Mesothelial cell of epicardium (in vitro differentiated cells): ENCODE data around the gene GSTO1. TPM values are rescaled to one million over a fixed set of nuclear protein-coding genes. Genes with fewer than 3 reads are reported as not detected.

Source experiments
- DNase-seq, 2 experiments: peaks; one replicate each; pipeline ENCODE4 v3.0.0; 2021; ENCODE audit warnings: low spot score in 2 of 2; ENCODE audit not compliant: unreplicated experiment in 2 of 2
- H3K27ac Mint-ChIP-seq: 2 replicates; pipeline ENCODE4 v1.8.0; 2021; ENCODE audit warnings: mixed read lengths
- H3K27me3 Mint-ChIP-seq: 2 replicates; pipeline ENCODE4 v1.8.0; 2021; ENCODE audit warnings: low read depth, mixed read lengths
- H3K36me3 Mint-ChIP-seq: 2 replicates; pipeline ENCODE4 v1.8.0; 2021; ENCODE audit warnings: mixed read lengths
- H3K4me1 Mint-ChIP-seq: 2 replicates; pipeline ENCODE4 v1.8.0; 2021; ENCODE audit warnings: mixed read lengths
- H3K4me3 Mint-ChIP-seq: 2 replicates; pipeline ENCODE4 v1.8.0; 2021; ENCODE audit warnings: mild to moderate bottlenecking, moderate library complexity, mixed read lengths
- H3K9me3 Mint-ChIP-seq: 2 replicates; pipeline ENCODE4 v1.8.0; 2021; ENCODE audit warnings: mixed read lengths
- CTCF ChIP-seq: fragments of 200-600 bp; sonication (generic); IDR thresholded peaks from one replicate; pipeline ENCODE4 v1.5.0; 2021; ENCODE audit warnings: antibody characterized with exemption; ENCODE audit not compliant: unreplicated experiment
- total RNA-seq: library from RNA; stranded (reverse); gene quantifications from 3 replicates; pipeline ENCODE4 v1.2.1, GENCODE V29; 2021

Gene GSTO1
- total RNA-seq, 1 donor from 2014 or later, result 65.2 TPM

GRCh38 chr10:104303594-104304355 is 49.1 kb downstream of the GSTO1 start:
- peaks cover 10% of the 10 kb centered on the region for H3K9me3 Mint-ChIP-seq
- no peak overlapping the region for H3K27ac Mint-ChIP-seq
- TF ChIP-seq CTCF, result no peak
- H3K4me3 Mint-ChIP-seq, result no peak overlapping the region
- H3K36me3 Mint-ChIP-seq, result peaks cover 4% of the 10 kb centered on the region
- no peak for DNase-seq
- peaks cover 32% of the 10 kb centered on the region for H3K4me1 Mint-ChIP-seq
- H3K27me3 Mint-ChIP-seq, result no peaks in the 10 kb centered on the region

- peaks cover 10% of the 10 kb centered on the region for H3K9me3 Mint-ChIP-seq
- no peak for DNase-seq
- no peak overlapping the region for H3K4me3 Mint-ChIP-seq
- TF ChIP-seq CTCF, result no peak
- H3K4me1 Mint-ChIP-seq, result peaks cover 26% of the 10 kb centered on the region
- H3K27me3 Mint-ChIP-seq, result no peaks in the 10 kb centered on the region
- peaks cover 4% of the 10 kb centered on the region for H3K36me3 Mint-ChIP-seq
- no peak overlapping the region for H3K27ac Mint-ChIP-seq
Observed at GRCh38 chr10:104304356-104304745, 49.7 kb downstream of the GSTO1 start.

- no peak for TF ChIP-seq CTCF
- H3K9me3 Mint-ChIP-seq, result peaks cover 10% of the 10 kb centered on the region
- no peak overlapping the region for H3K27ac Mint-ChIP-seq
- no peaks in the 10 kb centered on the region for H3K27me3 Mint-ChIP-seq
- H3K4me1 Mint-ChIP-seq, result peaks cover 21% of the 10 kb centered on the region
- H3K36me3 Mint-ChIP-seq, result peaks cover 4% of the 10 kb centered on the region
- H3K4me3 Mint-ChIP-seq, result no peak overlapping the region
- no peak for DNase-seq
Observed at GRCh38 chr10:104304927-104305326, 50.2 kb downstream of the GSTO1 start.

- H3K9me3 Mint-ChIP-seq, result peaks cover 10% of the 10 kb centered on the region
- no peak for DNase-seq
- no peak overlapping the region for H3K4me3 Mint-ChIP-seq
- no peak overlapping the region for H3K27ac Mint-ChIP-seq
- TF ChIP-seq CTCF, result no peak
- H3K4me1 Mint-ChIP-seq, result peaks cover 8% of the 10 kb centered on the region
- no peaks in the 10 kb centered on the region for H3K27me3 Mint-ChIP-seq
- peaks cover 4% of the 10 kb centered on the region for H3K36me3 Mint-ChIP-seq
Observed at GRCh38 chr10:104306897-104307296, 52.2 kb downstream of the GSTO1 start.

- no peak for TF ChIP-seq CTCF
- H3K4me3 Mint-ChIP-seq, result no peak overlapping the region
- H3K27me3 Mint-ChIP-seq, result no peaks in the 10 kb centered on the region
- H3K36me3 Mint-ChIP-seq, result peaks cover 12% of the 10 kb centered on the region
- no peak for DNase-seq
- peaks cover 10% of the 10 kb centered on the region for H3K9me3 Mint-ChIP-seq
- H3K4me1 Mint-ChIP-seq, result peaks cover 8% of the 10 kb centered on the region
- no peak overlapping the region for H3K27ac Mint-ChIP-seq
Observed at GRCh38 chr10:104307576-104308438, 53.1 kb downstream of the GSTO1 start.
